GOT3 (cell line): ENCODE results near the gene CAPN5.
A peak's percentile ranks its signal among the peaks of the same experiment; 100 is the strongest.
"Not testable (repeated sequence)": the region's sequence is repeated elsewhere in the genome, so short reads cannot be mapped to it uniquely, and the experiment has no call there.

Experiments used
- DNase-seq: peaks from one replicate; lab custom pipeline; 2025; ENCODE audit warnings: mixed read lengths; lab: John Stamatoyannopoulos, UW

The CAPN5 gene

GRCh38 chr11:77066229-77067042 is at the start of gene CAPN5:
Gene CAPN5 (plus strand): TSS chr11:77066971. CDS start chr11:77084887, 17,916 bp downstream.
- peak; percentile 73 for DNase-seq

- DNase-seq: not testable (repeated sequence)
Observed at GRCh38 chr11:77018396-77018924, 48.3 kb upstream of the CAPN5 start.

GRCh38 chr11:77019976-77020595 is 46.7 kb upstream of the CAPN5 start:
- no peak for DNase-seq

- DNase-seq: no peak
Observed at GRCh38 chr11:77020734-77021133, 46.0 kb upstream of the CAPN5 start.

GRCh38 chr11:77024745-77025144 is 42.0 kb upstream of the CAPN5 start:
- no peak for DNase-seq

GRCh38 chr11:77026221-77026620 is 40.5 kb upstream of the CAPN5 start:
- DNase-seq: no peak

GRCh38 chr11:77026743-77027142 is 40.0 kb upstream of the CAPN5 start:
- DNase-seq: no peak

GRCh38 chr11:77027275-77027674 is 39.5 kb upstream of the CAPN5 start:
- no peak for DNase-seq

- no peak for DNase-seq
Observed at GRCh38 chr11:77029829-77030228, 36.9 kb upstream of the CAPN5 start.

GRCh38 chr11:77030834-77031414 is 35.8 kb upstream of the CAPN5 start:
- DNase-seq: no peak

- DNase-seq: no peak
Observed at GRCh38 chr11:77031599-77031998, 35.2 kb upstream of the CAPN5 start.

- no peak for DNase-seq
Observed at GRCh38 chr11:77035039-77035438, 31.7 kb upstream of the CAPN5 start.

- DNase-seq: no peak
Observed at GRCh38 chr11:77035580-77035979, 31.2 kb upstream of the CAPN5 start.

GRCh38 chr11:77036398-77036797 is 30.4 kb upstream of the CAPN5 start:
- no peak for DNase-seq

GRCh38 chr11:77037057-77037456 is 29.7 kb upstream of the CAPN5 start:
- no peak for DNase-seq

- DNase-seq: no peak
Observed at GRCh38 chr11:77038029-77038824, 28.5 kb upstream of the CAPN5 start.

- DNase-seq: no peak
Observed at GRCh38 chr11:77038825-77039326, 27.9 kb upstream of the CAPN5 start.

- no peak for DNase-seq
Observed at GRCh38 chr11:77039491-77040400, 27.0 kb upstream of the CAPN5 start.

- no peak for DNase-seq
Observed at GRCh38 chr11:77040401-77040777, 26.4 kb upstream of the CAPN5 start.

GRCh38 chr11:77040889-77041288 is 25.9 kb upstream of the CAPN5 start:
- DNase-seq: no peak
